IMR-90 (cell line): ENCODE data around the gene PHKB. TPM values are rescaled to one million over a fixed set of nuclear protein-coding genes. Genes with fewer than 3 reads are reported as not detected.

Source experiments
- ATAC-seq: fragments of 200-7000 bp; cut with Tn5 transposase; 2 replicates; pipeline ENCODE4 v1.9.1; 2020; ENCODE audit warnings: low read depth, mild to moderate bottlenecking, moderate library complexity
- BruUV-seq: library from RNA; stranded (reverse); fragments of 400-500 nt; replicated peaks from 2 replicates; lab custom pipeline; 2021; lab: Mats Ljungman, UMichigan
- CTCF ChIA-PET: fragments of 300-600 bp; formaldehyde crosslinking; extraction: SDS; loops from one replicate; lab custom pipeline; 2021; ENCODE audit warnings: antibody characterized with exemption; lab: Yijun Ruan, JAX
- POLR2A ChIA-PET: fragments of 300-600 bp; sonication (Branson Sonifier 250); formaldehyde crosslinking; loops from one replicate; lab custom pipeline; 2022; ENCODE audit warnings: antibody characterized with exemption; ENCODE audit not compliant: unreplicated experiment; lab: Charles Lee
- DNase-seq: peaks from one replicate; pipeline ENCODE4 v3.0.0; 2013
- H2AFZ ChIP-seq: replicated peaks from 2 replicates; pipeline ENCODE3; 2013; ENCODE audit warnings: low read length, mild to moderate bottlenecking; ENCODE audit not compliant: poor library complexity
- H2AK5ac ChIP-seq: 2 replicates; pipeline ENCODE4 v1.6.1; 2013; ENCODE audit warnings: low read depth, low read length, inconsistent platforms
- H2AK9ac ChIP-seq: replicated peaks from 2 replicates; pipeline ENCODE3; 2013; ENCODE audit warnings: mild to moderate bottlenecking, low read depth, low read length, moderate library complexity; ENCODE audit not compliant: poor library complexity
- H2BK120ac ChIP-seq: 2 replicates; pipeline ENCODE4 v1.6.1; 2013; ENCODE audit warnings: low read depth, low read length, inconsistent platforms
- H2BK15ac ChIP-seq: 3 replicates; pipeline ENCODE4 v1.6.1; 2013; ENCODE audit warnings: low read depth, low read length, inconsistent platforms
- H2BK20ac ChIP-seq: 2 replicates; pipeline ENCODE4 v1.6.1; 2013; ENCODE audit warnings: low read depth, mild to moderate bottlenecking, inconsistent platforms, low read length, moderate library complexity
- H2BK5ac ChIP-seq: 2 replicates; pipeline ENCODE4 v1.6.1; 2013; ENCODE audit warnings: mild to moderate bottlenecking, low read depth, low read length, inconsistent platforms; ENCODE audit not compliant: poor library complexity, severe bottlenecking
- H3K14ac ChIP-seq: replicated peaks from 2 replicates; pipeline ENCODE4 v1.6.1; 2013; ENCODE audit warnings: low read depth, low read length, inconsistent platforms
- H3K18ac ChIP-seq: 2 replicates; pipeline ENCODE4 v1.6.1; 2013; ENCODE audit warnings: low read depth, low read length, control low read depth
- H3K23ac ChIP-seq: 2 replicates; pipeline ENCODE4 v1.6.1; 2013; ENCODE audit warnings: low read depth, low read length, inconsistent platforms
- H3K27ac ChIP-seq: 2 replicates; pipeline ENCODE4 v1.5.1; 2013; ENCODE audit warnings: mild to moderate bottlenecking, control low read depth, low read length; ENCODE audit not compliant: insufficient read depth
- H3K27me3 ChIP-seq: 2 replicates; pipeline ENCODE4 v1.6.1; 2013; ENCODE audit warnings: low read length; ENCODE audit not compliant: control insufficient read depth, insufficient read depth
- H3K36me3 ChIP-seq: 2 replicates; pipeline ENCODE4 v1.6.1; 2013; ENCODE audit warnings: low read length, mixed read lengths; ENCODE audit not compliant: control insufficient read depth, insufficient read depth
- H3K4ac ChIP-seq: 2 replicates; pipeline ENCODE4 v1.6.1; 2013; ENCODE audit warnings: low read depth, low read length, inconsistent platforms
- H3K4me1 ChIP-seq: 2 replicates; pipeline ENCODE4 v1.6.1; 2013; ENCODE audit warnings: low read length, mixed read lengths; ENCODE audit not compliant: control insufficient read depth, insufficient read depth
- H3K4me2 ChIP-seq: 2 replicates; pipeline ENCODE4 v1.6.1; 2013; ENCODE audit warnings: low read depth, mild to moderate bottlenecking, control low read depth, low read length, moderate library complexity
- H3K4me3 ChIP-seq: 2 replicates; pipeline ENCODE4 v1.5.1; 2013; ENCODE audit warnings: low read depth, mild to moderate bottlenecking, control low read depth, low read length, moderate library complexity; ENCODE audit not compliant: insufficient read depth
- H3K56ac ChIP-seq: 2 replicates; pipeline ENCODE4 v1.6.1; 2013; ENCODE audit warnings: low read length, inconsistent platforms; ENCODE audit not compliant: insufficient read depth; ENCODE audit errors: extremely low read depth
- H3K79me1 ChIP-seq, 2 experiments: 2 replicates each; pipeline ENCODE4 v1.6.1; 2013; ENCODE audit warnings: low read length in 2 of 2, inconsistent platforms in 1 of 2, low read depth in 1 of 2
- H3K9ac ChIP-seq: 2 replicates; pipeline ENCODE4 v1.6.1; 2013; ENCODE audit warnings: low read depth, low read length, control low read depth
- H3K9me1 ChIP-seq: 2 replicates; pipeline ENCODE4 v1.6.1; 2013; ENCODE audit warnings: low read length, inconsistent platforms; ENCODE audit not compliant: insufficient read depth
- H3K9me3 ChIP-seq: 2 replicates; pipeline ENCODE4 v1.6.1; 2013; ENCODE audit warnings: low read length; ENCODE audit not compliant: control insufficient read depth, insufficient read depth
- H4K20me1 ChIP-seq: 2 replicates; pipeline ENCODE4 v1.6.1; 2013; ENCODE audit warnings: low read length, inconsistent platforms; ENCODE audit not compliant: insufficient read depth
- H4K5ac ChIP-seq: 2 replicates; pipeline ENCODE4 v1.6.1; 2013; ENCODE audit warnings: mild to moderate bottlenecking, low read depth, low read length, control low read depth
- H4K8ac ChIP-seq, 2 experiments: 2 replicates each; pipeline ENCODE4 v1.6.1; 2013; ENCODE audit warnings: low read depth in 2 of 2, low read length in 2 of 2, control low read depth in 1 of 2, inconsistent platforms in 1 of 2
- H4K91ac ChIP-seq: 2 replicates; pipeline ENCODE4 v1.6.1; 2013; ENCODE audit warnings: low read depth, low read length, inconsistent platforms; ENCODE audit not compliant: insufficient read depth
- BHLHE40 ChIP-seq: fragments of 150-350 bp; IDR thresholded peaks from 2 replicates; pipeline ENCODE4 v1.6.1; 2016; ENCODE audit warnings: mild to moderate bottlenecking, low read depth, low read length
- CHD1 ChIP-seq: IDR thresholded peaks from 2 replicates; pipeline ENCODE4 v1.6.1; 2012; ENCODE audit warnings: low read depth, low read length, improper control_type of control experiment
- ELK1 ChIP-seq: fragments of 150-350 bp; IDR thresholded peaks from 2 replicates; pipeline ENCODE4 v1.6.1; 2016; ENCODE audit warnings: low read depth, mild to moderate bottlenecking, low read length, moderate library complexity, borderline replicate concordance
- FOS ChIP-seq: fragments of 150-350 bp; IDR thresholded peaks from 2 replicates; pipeline ENCODE4 v1.6.1; 2016; ENCODE audit warnings: low read depth, low read length
- MAFK ChIP-seq: IDR thresholded peaks from 2 replicates; pipeline ENCODE4 v1.6.1; 2012; ENCODE audit warnings: low read depth, low read length, improper control_type of control experiment
- RAD21 ChIP-seq: IDR thresholded peaks from 2 replicates; pipeline ENCODE4 v1.6.1; 2012; ENCODE audit warnings: low read length, improper control_type of control experiment
- RFX5 ChIP-seq: IDR thresholded peaks from 2 replicates; pipeline ENCODE4 v1.8.0; 2012; ENCODE audit warnings: low read depth, mild to moderate bottlenecking, low read length, moderate library complexity
- SMC3 ChIP-seq: fragments of 150-350 bp; IDR thresholded peaks from 2 replicates; pipeline ENCODE4 v1.6.1; 2016; ENCODE audit warnings: low read depth, mild to moderate bottlenecking, antibody characterized with exemption, low read length, moderate library complexity
- USF2 ChIP-seq: fragments of 150-350 bp; IDR thresholded peaks from 2 replicates; pipeline ENCODE4 v1.6.1; 2017; ENCODE audit warnings: mild to moderate bottlenecking, antibody characterized with exemption, low read length, low read depth
- WGBS, 2 experiments: methylation state at CpG; one replicate each; pipeline versions ENCODE4 v1.1.5 to v1.1.7; 2013; ENCODE audit warnings: missing lambda C conversion rate in 2 of 2; ENCODE audit not compliant: insufficient read length in 1 of 2; ENCODE audit errors: extremely low coverage in 2 of 2; 5-methylcytosine and 5-hydroxymethylcytosine counted together
- dilution Hi-C: fragments of 300-500 bp; cut with HindIII; formaldehyde crosslinking; loops from one replicate; pipeline ENCODE4 v1.14.3; 2018; ENCODE audit warnings: low sequenced_read_pairs; ENCODE audit not compliant: unreplicated experiment
- in situ Hi-C: fragments of 300-500 bp; cut with MboI; formaldehyde crosslinking; loops from 3 replicates; pipeline ENCODE4 v1.14.3; 2019; ENCODE audit warnings: low sequenced_read_pairs, inconsistent platforms, mixed read lengths
- intact Hi-C: fragments of 100-400 bp; cut with micrococcal nuclease; formaldehyde crosslinking; loops from 2 replicates; pipeline ENCODE4 v1.10.0; 2022
- polyA plus RNA-seq, 3 experiments: library from polyadenylated mRNA; depleted of rRNA; stranded (reverse); fragments of >200 nt; gene quantifications; 2 replicates each; pipeline ENCODE4 v1.2.3, GENCODE V29; 2012; ENCODE audit warnings: low replicate concordance in 1 of 3
- total RNA-seq: library from RNA; depleted of rRNA; stranded (reverse); fragments of >200 nt; gene quantifications from 2 replicates; pipeline ENCODE4 v1.2.3, GENCODE V29; 2012

PHKB gene
- total and polyA plus RNA-seq, 2 of the 4 experiments (the other 2 are of a cell fraction), result 24.2 to 58.6 TPM

DNA sequence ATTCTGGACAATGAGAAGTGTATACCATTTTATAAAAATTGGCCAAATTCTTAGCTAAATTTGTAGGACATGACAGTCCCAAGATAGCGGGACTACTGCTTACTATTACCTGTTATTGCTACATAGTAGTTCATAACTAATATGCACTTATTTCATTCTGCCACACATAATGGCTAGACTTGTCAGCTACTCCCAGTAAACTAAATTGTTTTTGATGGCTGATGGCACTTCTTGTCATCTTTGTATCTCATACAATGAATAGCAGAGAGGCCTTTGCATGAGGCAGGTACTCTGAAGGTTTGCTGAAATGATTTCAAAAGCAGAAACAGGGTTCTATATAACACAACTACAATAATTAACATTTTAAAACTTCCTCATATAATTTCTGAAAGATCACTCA, 44.3 kb upstream of the PHKB start:
- Histone ChIP-seq H2AK5ac (no peak overlapping the region), H2AFZ (no peak overlapping the region), H2BK20ac (no peak overlapping the region), H2AK9ac (no peak overlapping the region), H3K79me1 (no peaks in the 10 kb centered on the region), H3K14ac (no peak overlapping the region), H3K4me1 (no peaks in the 10 kb centered on the region; the same call in 1 of the 2 replicates), H2BK5ac (no peak overlapping the region), H2BK15ac (no peak overlapping the region), H4K8ac (no peak overlapping the region), H4K5ac (no peak overlapping the region), H3K9me3 (no peaks in the 10 kb centered on the region), H2BK120ac (no peak overlapping the region), H3K9me1 (no peaks in the 10 kb centered on the region), H3K36me3 (peaks cover 3% of the 10 kb centered on the region; the same call in 1 of the 2 replicates), H3K27me3 (no peaks in the 10 kb centered on the region), H3K4me3 (no peak overlapping the region), H3K18ac (no peak overlapping the region), H3K56ac (no peak overlapping the region), H3K27ac (no peak overlapping the region), H3K4me2 (no peak overlapping the region), H3K4ac (no peak overlapping the region), H4K20me1 (no peaks in the 10 kb centered on the region), H4K91ac (no peak overlapping the region), H3K23ac (no peak overlapping the region), H3K9ac (no peak overlapping the region)
- intact Hi-C loops, result no loop called here
- DNase-seq, result no peak
- WGBS, 2 experiments, result no CpG with 5 or more reads among the region's 1 CpG
- ChIA-PET CTCF (interaction anchor here (1.1 kb wide), 1 partner anchor 191 kb away, joined by 3 read pairs; no protein-coding TSS in a partner anchor), POLR2A (no interaction called here)
- TF ChIP-seq FOS (no peak), SMC3 (no peak), MAFK (no peak), RAD21 (no peak), CHD1 (no peak), RFX5 (no peak), BHLHE40 (no peak), ELK1 (no peak), USF2 (no peak)
- ATAC-seq, result no peak
- dilution Hi-C loops, result no loop called here
- in situ Hi-C loops, result no loop called here
- no TSS peak for BruUV-seq
